ENCODE results near the gene BRSK2. TPM values are rescaled to one million over a fixed set of nuclear protein-coding genes. Genes with fewer than 3 reads are reported as not detected.

BRSK2 gene
- total RNA-seq, 1 experiment from 2014 or later = not detected

DNA sequence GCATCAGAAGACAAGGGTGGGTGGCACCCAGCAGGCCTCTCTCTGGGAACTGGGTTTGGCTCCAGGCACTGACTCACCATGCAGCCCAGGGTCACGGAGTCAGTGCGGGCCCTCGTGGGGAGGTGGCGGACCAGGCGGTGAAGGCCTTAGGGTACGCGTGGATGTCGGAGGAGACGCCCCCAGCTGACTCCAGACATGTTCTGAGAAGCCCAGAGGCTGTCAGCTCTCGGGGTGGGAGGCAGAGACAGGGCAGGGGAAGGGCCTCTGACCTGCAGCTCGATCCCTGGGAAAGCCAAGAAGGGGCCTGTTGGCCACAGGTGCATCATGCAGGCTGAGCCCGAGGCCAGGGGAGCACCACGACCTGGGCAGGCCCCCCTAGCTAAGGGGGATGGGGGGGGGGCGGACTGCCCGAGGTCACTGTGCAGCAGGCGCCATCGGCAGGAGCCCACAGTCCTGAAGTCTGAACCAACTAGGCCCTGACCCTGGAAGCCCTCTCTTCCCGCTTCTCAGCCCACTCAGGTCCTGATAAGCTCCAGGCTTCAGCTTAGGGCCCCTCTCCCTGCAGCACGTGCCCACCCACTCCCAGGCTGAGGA, 78.8 kb downstream of the BRSK2 start:
- no peak for DNase-seq (ENCODE audit: low read depth)

DNA sequence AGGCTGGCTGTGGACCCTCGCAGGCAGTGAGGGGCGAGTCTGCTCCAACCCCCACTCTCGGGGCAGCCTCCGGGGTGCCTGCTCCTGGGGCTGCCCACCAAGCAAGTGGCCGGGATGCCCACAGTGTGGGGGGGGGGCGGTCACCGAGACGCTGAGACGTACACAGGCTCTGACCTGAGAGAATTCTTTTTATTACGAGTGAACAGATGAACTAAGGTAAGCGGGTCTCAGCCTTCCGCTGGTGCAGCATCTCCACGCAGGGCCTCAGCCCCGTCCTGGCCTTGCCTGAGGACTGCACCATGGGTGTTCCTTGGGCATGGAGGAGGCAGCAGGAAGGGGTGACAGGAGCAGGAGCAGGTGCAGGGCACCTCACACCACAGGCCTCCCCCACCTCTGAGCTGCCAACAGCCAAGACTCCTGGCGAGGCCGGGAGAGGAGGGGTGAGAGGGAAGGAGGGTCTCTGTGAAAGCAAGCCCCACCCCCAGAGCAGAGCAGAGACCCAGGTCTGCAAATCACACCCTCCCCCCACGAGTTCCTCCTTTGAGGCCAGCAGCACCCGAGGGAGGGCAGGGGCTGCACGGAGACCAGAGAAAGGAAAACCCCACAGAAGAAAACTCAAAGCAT, 79.7 kb downstream of the BRSK2 start:
- DNase-seq (ENCODE audit: low read depth) = no peak

DNA sequence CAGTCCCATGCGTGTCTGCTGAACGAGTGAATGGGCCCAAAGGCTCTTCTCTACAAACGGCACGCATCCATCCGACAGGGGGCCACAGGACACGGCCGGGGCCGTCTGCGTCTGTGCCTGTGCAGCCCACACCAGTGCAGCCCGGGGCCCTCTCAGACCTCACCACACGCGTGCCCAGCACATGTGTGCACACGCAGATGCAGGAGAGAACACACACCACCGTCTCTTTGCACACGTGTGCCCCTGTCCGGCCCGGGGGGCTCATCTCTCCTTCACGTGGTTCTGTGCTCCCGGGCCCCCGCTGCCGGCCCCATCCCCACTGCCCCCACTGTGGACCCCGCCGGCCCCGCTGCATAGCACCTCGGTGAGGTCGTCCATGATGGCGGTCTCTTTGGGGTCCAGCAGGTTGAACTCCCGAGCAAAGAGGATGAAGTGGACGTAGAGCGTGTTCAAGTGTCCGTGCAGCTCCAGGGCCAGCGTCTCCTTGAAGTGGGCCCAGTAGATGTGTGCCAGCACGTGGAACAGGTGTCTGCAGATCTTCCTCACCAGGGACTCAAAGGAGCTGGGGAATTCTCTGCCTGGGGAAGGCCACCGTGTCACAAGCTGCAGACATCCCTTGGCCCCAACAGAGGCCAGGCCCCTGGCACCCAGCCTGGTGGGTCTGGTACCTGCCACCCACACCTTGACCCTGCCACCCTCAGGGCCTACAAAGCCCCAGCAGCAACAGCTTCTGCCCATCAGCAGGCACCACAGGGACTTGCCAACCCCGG, 80.4 kb downstream of the BRSK2 start:
- DNase-seq (ENCODE audit: low read depth) = no peak

DNA sequence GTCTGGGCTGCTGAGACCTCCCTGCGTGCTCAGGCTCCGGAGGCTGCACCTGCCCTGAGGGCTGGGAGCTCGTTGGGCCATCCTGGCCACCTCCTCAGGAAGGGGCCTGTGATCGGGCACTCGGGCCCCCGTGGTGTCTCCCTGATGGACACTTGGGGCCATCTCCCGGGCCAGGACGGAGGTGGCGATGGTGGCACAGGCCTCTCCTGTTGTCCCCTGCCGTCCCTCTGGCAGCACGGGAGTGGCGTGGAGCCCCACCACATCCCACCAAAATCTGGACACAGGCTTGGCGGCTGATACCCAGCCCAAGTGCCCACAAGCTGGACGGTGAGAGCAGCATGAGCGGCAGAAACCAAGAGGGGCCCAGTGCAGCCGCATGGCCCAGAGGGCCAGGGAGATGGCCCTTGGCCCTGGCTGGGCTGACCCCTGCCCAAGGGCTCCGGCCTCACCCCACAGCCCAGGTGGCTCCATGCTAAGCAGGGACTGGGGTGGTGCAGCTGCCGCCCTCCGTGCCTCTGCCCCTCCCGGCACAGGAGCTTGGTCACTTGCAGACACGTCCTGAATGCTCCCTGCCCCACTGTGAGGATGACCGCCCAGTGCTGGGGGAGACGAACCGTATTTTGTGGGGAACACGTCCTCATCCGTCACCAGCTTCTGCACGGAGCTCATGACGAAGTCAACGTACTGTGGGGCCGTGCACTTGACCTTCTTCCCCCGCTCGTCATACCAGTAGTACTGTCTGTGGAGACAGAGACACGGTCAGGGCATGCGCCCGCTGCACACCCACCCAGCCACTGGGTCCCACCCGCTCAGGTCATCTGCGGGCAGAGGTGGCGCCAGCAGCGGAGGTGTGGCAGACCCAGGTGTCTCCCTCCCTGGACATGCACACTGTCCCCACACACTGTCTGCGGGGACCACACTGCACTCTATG, 81.2 kb downstream of the BRSK2 start:
- no peak for DNase-seq (ENCODE audit: low read depth)

DNA sequence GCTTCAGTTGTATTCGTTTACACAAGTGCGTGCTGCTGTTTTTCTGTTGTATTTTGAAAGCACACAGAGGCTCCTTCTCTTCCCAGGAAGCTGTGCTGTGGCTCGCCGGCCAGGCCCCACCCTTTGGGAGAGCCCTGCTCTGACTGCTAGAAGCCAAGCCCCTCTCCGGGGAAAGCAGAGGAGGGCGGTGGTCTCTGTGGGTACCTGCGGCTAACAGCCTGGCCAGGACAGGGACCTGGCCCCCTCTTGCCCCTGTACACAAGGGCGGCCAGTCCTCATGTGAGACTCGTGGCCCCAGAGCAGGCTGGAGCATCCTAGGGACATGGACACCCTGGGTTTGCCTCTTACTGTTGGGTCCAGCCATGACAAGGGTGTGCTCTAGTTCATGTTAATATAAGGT, 82.0 kb downstream of the BRSK2 start:
- DNase-seq (ENCODE audit: low read depth) = no peak

DNA sequence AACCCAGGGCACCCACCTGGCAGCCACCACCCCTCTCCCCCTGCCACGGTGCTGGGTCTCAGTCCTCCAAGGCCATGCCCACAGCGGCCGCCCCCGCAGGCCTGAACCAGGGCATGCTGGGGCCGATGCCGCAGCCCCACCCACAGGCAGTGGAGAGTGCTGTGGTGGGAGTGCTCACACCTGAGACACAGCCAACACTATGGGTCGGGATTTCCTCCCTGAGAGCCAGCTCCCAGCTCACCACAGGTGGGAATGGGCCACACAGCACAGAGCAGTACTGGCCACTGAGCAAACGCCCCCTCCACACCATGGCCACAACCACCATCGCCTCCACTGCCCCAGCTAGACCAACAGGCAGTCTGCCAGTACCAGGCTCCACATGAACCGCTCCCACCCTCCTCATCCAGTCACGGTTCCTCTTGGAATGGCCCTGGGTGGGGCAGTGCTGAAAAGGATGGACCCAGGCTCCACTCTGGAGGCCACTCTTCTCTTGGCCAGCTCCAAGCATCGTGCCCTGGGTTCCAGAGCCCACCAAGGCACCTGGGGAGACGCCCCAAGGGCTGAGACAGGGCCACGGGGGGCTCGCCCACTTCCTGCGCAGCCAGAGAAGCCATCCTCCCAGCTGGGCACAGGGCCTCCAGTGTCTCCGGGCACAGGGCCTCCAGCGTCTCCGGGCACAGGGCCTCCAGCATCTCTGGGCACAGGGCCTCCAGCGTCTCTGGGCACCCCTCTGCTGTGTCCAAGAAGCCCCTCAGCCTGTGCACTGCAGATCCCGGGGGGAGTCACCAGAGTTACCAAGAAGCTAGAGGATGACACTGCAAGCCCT, 82.7 kb downstream of the BRSK2 start:
- DNase-seq (ENCODE audit: low read depth) = no peak

DNA sequence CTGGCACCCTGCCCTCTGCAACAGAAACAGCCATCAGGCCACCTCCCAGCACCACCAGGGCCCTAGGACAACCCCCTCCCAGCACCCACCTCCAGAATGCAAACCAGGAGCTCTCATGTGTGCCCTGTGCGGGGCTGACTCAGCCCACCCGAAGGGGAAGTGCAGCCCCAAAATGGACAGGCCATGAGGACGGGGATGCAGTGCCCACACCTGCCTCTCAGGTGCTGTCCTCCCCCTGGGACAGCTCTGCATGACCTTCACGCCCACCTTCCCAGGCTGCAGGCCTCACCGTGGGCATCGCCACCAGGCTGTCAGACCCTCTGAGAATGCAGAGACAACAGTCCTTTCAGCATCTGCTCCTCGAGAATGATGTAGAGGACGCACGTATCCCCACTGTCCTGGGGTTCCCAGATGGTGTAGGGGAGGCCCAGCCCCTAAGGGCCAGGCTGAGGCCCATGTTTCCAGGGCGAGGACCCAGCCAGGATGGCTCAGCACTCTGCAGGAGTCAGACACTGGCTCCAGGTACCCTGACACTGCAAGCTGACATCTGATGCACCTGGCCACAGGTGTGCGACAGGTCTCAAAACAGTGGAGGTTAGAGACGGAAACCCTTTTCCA, 83.4 kb downstream of the BRSK2 start:
- DNase-seq (ENCODE audit: low read depth) = no peak

DNA sequence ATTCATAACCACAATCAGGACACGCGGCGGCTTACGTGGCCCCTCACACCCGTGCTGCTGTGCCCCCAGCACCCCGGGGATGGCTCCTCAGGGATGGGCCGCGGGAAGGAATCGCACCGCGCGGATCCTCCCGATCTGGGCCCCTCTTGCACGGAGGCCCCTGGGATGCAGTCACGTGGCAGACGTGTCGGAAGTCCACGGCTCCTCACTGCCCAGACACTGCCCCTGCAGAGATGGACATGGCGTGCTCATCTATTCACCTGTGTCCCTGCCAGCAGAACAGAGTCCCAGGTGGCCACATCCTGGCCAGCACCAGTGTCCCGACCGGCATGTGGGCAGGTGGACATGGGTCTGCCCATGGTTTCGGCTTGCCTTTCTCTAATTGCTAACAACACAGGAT, 84.1 kb downstream of the BRSK2 start:
- no peak for DNase-seq (ENCODE audit: low read depth)

DNA sequence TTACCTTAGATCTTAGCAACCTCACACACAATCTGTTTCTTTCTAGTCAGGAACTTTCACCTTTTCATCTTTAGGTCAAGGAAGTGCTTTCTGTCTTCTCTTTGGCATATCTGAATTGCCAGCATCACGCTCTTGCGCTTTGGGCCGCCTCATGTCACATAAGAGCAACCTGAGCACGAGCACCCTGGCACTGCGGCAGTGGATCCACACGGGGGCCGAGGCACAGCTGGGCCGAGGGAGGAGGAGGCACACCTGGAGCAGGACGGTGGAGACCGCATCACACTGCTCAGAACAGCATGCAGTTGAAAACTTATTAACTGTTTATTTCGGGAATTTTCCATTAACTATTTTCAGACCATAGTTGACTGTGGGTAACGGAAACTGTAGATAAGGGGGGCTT, 86.1 kb downstream of the BRSK2 start:
- DNase-seq (ENCODE audit: low read depth) = no peak

DNA sequence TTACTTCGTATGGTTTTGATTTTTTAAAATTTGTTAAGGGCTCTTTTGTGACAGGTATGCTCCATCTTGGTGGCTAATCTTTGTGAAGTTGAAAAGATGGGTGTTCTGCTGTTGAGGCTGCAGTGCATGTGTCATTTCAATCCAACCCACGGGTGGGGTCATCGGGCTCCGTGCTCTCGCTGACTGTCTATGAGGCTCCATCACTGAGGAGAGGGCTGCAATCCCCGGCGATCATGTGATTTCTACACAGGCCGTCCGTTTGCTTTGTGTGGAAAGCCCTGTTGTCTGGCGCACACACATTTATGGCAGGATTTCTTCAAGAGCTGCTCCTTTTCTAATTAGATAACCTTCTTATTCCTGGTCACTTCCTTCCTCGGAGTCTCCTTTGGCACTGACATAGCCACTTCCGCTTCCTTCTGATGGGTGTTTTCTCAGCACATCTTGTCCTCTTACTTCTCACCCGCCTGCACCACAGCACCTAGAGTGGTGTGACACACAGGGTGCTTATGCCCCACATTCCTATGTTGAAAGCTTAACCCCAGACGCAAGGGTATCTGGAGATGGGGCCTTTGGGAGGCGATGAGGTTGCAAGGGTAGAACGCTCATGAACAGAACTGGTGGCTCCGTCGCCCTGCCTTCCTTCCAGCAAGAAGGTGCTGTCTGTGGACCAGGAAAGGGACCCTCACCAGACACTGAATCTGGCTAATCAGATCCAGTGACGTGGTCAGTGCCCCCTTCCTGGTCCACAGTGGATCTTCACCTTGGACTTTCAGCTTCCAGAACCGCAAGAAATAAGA, 87.4 kb downstream of the BRSK2 start:
- no peak for DNase-seq (ENCODE audit: low read depth)

DNA sequence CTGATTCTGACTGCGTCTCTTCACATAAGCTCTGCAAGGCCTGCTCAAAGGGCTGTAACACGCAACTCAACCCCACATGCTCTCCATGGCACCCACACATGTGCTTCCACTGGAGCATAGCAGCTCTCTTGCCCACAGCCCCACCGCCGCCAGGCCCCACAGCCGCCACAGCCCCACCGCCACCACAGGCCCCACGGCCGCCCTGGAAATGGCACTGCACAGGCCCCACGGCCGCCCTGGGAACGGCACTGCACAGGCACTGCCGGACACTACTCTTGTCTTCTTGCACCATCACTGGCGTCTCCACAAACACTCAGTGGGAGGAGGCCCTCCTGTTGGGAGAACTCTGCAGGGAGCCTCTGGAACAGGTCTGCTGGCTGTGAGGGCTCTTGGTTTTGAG, 88.3 kb downstream of the BRSK2 start:
- DNase-seq (ENCODE audit: low read depth) = no peak

DNA sequence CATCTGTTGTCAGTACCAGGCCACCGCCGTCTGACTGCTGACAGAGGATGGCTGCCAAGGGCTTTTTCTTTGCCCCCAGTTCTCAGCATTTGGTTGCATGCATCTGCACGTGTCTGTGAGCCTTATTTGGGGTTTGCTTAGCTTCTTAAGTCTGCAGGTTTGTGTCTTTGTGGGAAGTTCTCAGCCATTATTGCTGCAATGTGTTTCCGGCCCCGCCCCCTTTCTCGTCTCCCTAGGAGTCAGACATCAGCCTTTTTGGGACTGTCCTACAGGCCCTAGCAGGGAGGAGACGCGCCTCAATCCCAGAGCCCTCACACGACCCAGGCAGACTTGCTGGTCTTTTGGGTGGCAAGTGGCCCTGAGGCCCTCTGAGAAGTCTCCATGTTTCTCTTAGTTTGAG, 88.8 kb downstream of the BRSK2 start:
- DNase-seq (ENCODE audit: low read depth) = no peak

DNA sequence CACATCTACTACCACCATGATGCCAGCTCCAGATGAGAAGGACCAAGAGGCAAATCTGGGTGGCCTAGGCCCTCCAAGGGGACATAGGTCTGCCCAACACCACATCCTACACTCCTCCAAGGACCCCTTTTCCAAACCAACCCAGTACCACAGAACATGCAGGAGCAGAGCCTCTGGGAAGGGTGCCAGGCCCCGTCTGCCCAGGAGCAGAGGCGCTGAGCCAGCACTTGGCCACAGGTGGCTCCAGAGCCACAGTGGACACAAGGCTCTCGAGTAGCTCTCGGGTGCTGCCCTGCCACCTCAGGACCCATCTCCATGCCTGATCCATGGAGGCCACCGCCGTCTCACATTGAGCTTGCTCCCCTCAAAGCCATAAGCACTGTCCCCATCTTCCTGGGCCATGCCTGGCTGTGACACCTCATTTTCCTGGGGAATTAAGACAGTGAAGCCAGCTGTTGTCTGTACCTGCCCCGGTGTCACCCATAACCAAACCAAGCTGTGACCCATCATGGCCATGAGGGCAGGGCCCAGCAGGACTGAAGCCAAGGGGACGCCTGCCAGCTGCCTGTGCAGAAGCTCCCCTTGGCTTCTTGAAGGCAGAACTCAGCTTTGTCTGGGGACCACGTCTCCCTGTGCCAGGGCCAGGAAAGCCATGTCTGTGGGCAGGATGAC, 89.4 kb downstream of the BRSK2 start:
- DNase-seq (ENCODE audit: low read depth) = no peak

DNA sequence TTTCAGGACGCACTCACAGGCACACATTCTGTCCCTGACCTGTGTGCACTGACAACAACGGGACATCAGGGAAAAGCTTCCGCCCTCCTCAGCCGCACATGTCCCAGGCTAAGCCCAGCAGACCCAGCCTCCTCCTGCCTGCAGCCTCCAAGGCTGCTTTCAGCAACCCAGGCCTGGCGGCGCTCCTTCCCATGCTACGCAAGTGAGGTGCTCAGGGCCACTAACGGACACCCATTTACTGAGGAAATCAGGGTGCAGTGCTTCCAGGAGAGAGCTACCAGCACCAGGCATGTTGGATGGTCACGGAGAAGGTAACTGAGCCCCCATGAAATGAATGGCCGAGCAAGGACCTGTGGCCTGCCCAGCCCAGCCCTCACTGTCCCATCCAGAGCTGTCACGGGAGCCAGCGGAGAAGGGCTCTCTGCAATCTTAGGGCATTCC, 90.0 kb downstream of the BRSK2 start:
- no peak for DNase-seq (ENCODE audit: low read depth)

DNA sequence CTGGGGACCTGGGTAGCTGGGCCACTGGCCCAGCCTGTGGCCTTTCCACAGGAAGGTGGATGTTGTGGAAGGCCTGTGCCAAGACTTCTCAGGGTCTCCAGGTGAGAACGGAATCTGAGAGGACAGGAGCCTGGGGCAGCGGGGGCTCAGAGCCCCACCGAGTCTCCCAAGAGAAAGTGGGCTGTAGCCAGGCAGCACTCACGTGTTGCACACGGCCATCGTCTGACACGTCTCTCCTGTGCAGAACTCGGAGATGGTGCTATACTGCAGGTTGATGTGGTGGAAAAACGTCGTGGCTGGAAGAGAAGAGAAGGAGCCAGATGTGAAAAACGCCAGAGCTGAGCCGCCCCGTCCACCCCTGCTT, 90.4 kb downstream of the BRSK2 start:
- DNase-seq (ENCODE audit: low read depth) = no peak

DNA sequence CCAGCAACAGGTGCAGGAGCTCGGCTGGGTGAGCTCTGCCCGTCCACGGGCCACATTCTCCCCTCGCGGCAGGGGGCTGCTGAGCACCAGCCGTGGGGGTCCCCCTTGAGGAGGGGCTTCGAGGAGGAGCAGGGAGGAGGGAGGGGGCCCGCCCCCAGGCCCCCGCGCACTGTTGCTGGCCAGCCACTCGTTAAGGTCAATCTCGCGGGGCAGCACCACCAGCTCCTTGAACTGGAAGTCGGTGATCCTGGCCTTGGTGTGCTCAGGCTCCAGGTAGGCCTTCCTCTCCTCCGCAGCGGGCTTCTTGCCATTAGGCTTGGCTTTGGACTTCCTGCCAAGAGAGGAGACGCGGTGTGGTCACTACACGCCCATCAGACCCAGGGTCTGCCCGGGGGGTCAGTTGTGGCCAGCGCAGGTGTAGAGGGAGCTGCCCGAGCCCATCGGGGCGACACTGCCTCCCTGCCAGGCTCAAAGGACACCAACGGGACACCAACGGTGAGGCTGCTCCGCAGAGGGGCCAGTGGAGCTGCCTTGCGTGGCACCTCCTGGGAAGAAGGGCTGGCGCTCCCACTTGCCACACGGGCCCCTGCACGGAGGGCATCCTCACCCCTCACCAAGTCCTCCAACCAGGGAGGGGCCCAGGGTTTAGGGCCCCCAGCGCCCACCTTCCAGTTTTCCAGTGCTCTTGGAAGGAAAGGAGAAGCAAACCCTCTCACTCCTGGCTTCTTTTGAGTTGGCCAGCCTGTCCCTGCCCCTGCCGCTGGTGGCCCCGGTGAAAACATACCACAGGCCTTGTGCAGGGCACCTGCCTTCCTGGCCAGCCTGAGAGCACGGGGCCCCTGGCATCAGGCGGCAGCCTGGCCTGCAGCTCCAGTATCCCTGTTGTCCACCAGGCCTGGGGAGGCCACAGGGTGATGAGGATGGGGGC, 91.1 kb downstream of the BRSK2 start:
- DNase-seq (ENCODE audit: low read depth) = no peak

DNA sequence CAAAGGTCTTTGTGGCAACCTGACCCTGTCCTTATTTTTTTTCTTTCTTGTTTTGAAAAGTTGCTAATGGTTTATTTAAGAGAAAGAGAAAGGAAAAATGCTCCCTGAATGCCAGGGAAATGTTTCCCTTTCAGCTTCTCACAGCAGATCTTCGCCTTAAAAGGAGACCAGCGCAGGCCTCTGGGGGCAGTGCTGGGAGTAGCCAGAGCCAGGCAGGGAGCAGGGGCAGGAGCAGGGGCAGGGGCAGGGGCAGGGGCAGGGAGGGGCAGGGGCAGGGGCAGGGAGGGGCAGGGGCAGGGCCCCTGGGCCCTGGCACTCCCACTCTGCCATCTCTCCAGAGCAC, 91.7 kb downstream of the BRSK2 start:
- DNase-seq (ENCODE audit: low read depth) = no peak

DNA sequence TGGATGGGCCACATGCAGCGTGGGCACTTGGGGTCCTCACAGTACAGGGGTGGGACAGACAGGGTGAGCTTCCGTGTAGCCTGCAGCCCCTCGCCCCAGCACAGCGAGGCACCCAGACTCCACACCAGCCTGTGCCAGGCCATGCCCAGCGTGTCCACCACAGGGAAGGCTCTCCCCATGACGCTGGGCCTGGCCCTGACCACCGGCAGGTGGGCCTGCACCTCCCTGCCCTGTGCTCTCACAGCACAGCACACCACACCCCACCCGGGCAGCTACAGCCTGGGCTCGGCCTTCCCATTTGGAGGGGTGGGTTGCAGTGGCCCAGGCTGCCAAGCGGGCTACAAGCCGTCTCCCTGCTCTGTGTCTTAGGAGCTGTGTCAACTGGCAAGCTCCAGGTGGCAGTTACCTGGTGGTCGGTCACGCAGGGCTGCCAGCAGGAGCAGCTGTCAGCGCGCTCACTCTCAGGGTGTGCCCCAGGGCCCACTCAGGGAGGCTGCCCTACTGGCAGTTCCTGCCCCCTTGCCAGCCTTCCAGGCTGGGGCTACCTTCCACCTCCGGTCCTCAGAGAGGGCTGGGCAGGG, 92.2 kb downstream of the BRSK2 start:
- DNase-seq (ENCODE audit: low read depth) = no peak

Measured in RPMI7951 (cell line).